ENCODE measurements around the gene CD200R1. TPM values are rescaled to one million over a fixed set of nuclear protein-coding genes. Genes with fewer than 3 reads are reported as not detected.

Gene CD200R1
- total and polyA plus RNA-seq, 2 of the 13 experiments (the other 11 are each of a cell fraction or from before 2014, with no cell fraction given), result 0.04 TPM; not detected in 1

DNA sequence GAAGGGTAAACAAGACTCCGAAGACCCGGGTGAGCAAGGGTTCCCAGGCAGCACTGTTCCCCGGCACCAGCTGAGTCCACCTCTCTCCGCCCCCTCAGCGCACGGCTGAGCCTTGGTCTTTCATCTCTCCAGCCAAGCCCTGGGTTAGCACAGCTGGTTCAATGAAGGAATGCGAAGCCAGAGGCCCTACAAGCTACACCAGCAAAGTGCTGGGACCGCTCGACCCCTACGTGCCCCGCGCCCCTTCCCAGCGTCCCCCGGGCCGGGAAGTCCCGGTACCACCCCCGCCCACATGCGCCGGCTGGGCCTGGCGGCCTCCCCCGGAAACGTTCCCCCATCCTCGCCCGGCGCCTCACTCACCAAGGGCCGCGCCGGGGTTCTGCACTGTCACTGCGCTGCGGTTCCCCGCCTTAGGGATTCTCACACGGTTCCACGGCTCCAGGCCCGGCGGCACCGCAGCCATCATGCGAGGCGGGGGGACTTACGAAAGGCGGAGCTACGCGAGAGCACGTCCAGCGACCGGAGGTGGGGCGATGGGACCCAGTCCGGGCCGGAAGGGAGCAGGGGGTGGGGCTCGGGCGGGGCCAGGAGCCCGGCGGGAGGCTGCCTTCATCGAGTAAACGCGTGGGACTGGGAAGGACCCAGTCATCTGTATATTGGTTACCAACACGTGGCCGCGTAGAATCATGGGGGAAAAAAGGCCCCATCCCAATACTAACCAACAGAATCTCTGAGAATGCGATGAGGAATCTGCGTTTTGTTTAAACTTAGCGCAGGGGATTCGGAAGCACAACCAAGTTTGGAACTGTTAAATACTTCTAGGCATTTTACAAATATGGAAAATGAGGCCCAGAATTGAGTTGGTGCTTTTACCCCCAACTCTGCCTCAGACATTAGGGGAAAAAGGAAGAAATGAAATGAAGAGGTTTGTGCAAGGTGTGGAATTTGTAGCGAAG, 44.6 kb upstream of the CD200R1 start (continued):
- 0 out of 2 replicates have a peak, but pooled peaks have one; percentile 84 for TF ChIP-seq E2F2 (CRISPR knock-in tag; IDR thresholded peaks at IDR 0.05; ENCODE audit: borderline replicate concordance)
- TF ChIP-seq ZNF337 (CRISPR knock-in tag; IDR thresholded peaks at IDR 0.05; ENCODE audit: borderline replicate concordance, low read depth), result 0 out of 2 replicates have a peak, but pooled peaks have one; percentile 40
- peak; percentile 71 for TF ChIP-seq MXD4 (CRISPR knock-in tag; IDR thresholded peaks at IDR 0.05)
- TF ChIP-seq HIVEP1 (CRISPR knock-in tag; IDR thresholded peaks at IDR 0.05), result peak; percentile 93
- no peak for TF ChIP-seq NCOR1 (IDR thresholded peaks at IDR 0.05; ENCODE audit: borderline replicate concordance, low read length)
- TF ChIP-seq THYN1 (CRISPR knock-in tag; IDR thresholded peaks at IDR 0.05; ENCODE audit: borderline replicate concordance, low read depth), result no peak
- TF ChIP-seq NFIC (IDR thresholded peaks at IDR 0.05; ENCODE audit: low read length), result no peak
- no peak for TF ChIP-seq ZNF674 (CRISPR knock-in tag; IDR thresholded peaks at IDR 0.05; ENCODE audit: low read depth)
- TF ChIP-seq PPARG (CRISPR knock-in tag; conservative IDR thresholded peaks at IDR 0.05), result no peak
- TF ChIP-seq, protein P1, sequence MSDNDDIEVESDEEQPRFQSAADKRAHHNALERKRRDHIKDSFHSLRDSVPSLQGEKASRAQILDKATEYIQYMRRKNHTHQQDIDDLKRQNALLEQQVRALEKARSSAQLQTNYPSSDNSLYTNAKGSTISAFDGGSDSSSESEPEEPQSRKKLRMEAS (IDR thresholded peaks at IDR 0.05), result peak; percentile 98
- TF ChIP-seq KIAA2018 (CRISPR knock-in tag; IDR thresholded peaks at IDR 0.05; ENCODE audit: borderline replicate concordance), result 0 out of 2 replicates have a peak, but pooled peaks have one; percentile 72
- peak; percentile 85 for TF ChIP-seq ZFP82 (CRISPR knock-in tag; IDR thresholded peaks at IDR 0.05; ENCODE audit: borderline replicate concordance)
- TF ChIP-seq ZNF30 (CRISPR knock-in tag; IDR thresholded peaks at IDR 0.05), result no peak; the same call in 1 of the 2 replicates
- peak; percentile 91 for TF ChIP-seq ZNF430 (CRISPR knock-in tag; IDR thresholded peaks at IDR 0.05)
- TF ChIP-seq FIP1L1 (IDR thresholded peaks at IDR 0.05; ENCODE audit: borderline replicate concordance, insufficient read depth, low read depth, low read length), result peak; percentile 46; the same call in 1 of the 2 replicates
- TF ChIP-seq ZNF503 (CRISPR knock-in tag; IDR thresholded peaks at IDR 0.05), result 0 out of 2 replicates have a peak, but pooled peaks have one; percentile 33

All from HepG2 (cell line).